HT1080 (cell line): ENCODE measurements around the gene HLA-F. TPM values are rescaled to one million over a fixed set of nuclear protein-coding genes. Genes with fewer than 3 reads are reported as not detected.
A peak's percentile ranks its signal among the peaks of the same experiment; 100 is the strongest.

Source experiments
- DNase-seq: peaks from one replicate; pipeline ENCODE4 v3.0.0-alpha.2; 2015; ENCODE audit warnings: low read depth
- total RNA-seq: library from RNA; depleted of rRNA; stranded (reverse); fragments of >200 nt; shearing (Covaris generic); gene quantifications from 2 replicates; pipeline ENCODE4 v1.2.3, GENCODE V29; 2014

HLA-F gene
- total RNA-seq, 1 experiment from 2014 or later = 0.90 TPM

- no peak for DNase-seq
Observed at GRCh38 chr6:29723666-29724588, 693 bp downstream of the HLA-F start.

- DNase-seq = no peak
Observed at GRCh38 chr6:29724937-29725869, 2.0 kb downstream of the HLA-F start.

GRCh38 chr6:29726001-29726400, 2.8 kb downstream of the HLA-F start:
- no peak for DNase-seq

GRCh38 chr6:29726571-29727194, 3.4 kb downstream of the HLA-F start:
- no peak for DNase-seq

GRCh38 chr6:29727637-29728036, 4.4 kb downstream of the HLA-F start:
- DNase-seq = no peak

GRCh38 chr6:29728173-29728874, 5.1 kb downstream of the HLA-F start:
- no peak for DNase-seq

GRCh38 chr6:29728875-29729270, 5.6 kb downstream of the HLA-F start:
- no peak for DNase-seq

GRCh38 chr6:29729774-29730328, 6.6 kb downstream of the HLA-F start:
- DNase-seq = no peak

GRCh38 chr6:29730575-29731126, 7.4 kb downstream of the HLA-F start:
- no peak for DNase-seq

- no peak for DNase-seq
Observed at GRCh38 chr6:29731281-29731680, 8.0 kb downstream of the HLA-F start.

- DNase-seq = no peak
Observed at GRCh38 chr6:29733057-29733456, 9.8 kb downstream of the HLA-F start.

- peak; percentile 27 for DNase-seq
Observed at GRCh38 chr6:29734046-29735018, 11.1 kb downstream of the HLA-F start.

- DNase-seq = no peak
Observed at GRCh38 chr6:29736563-29736962, 13.3 kb downstream of the HLA-F start.

- DNase-seq = peak; percentile 74
Observed at GRCh38 chr6:29737707-29738630, 14.7 kb downstream of the HLA-F start.

GRCh38 chr6:29739136-29739881, 16.1 kb downstream of the HLA-F start:
- no peak for DNase-seq

GRCh38 chr6:29739882-29740261, 16.6 kb downstream of the HLA-F start:
- no peak for DNase-seq

- no peak for DNase-seq
Observed at GRCh38 chr6:29741592-29741991, 18.4 kb downstream of the HLA-F start.
